ENCODE data around the gene C5.

- no peak for TF ChIP-seq REST (IDR thresholded peaks at IDR 0.05; ENCODE audit: unreplicated experiment)
- TF ChIP-seq CTCF (conservative IDR thresholded peaks at IDR 0.05; ENCODE audit: low read depth in 2 of 2) = no peak
- no peak for TF ChIP-seq ZNF114 (CRISPR knock-in tag; IDR thresholded peaks at IDR 0.05)
- TF ChIP-seq JUNB (IDR thresholded peaks at IDR 0.05; ENCODE audit: unreplicated experiment) = no peak
These were observed 53.7 kb downstream of the C5 start for GRCh38 chr9:120996409-120996808.

All from GM23338 (cell line).